Stimulated activated effector memory CD8-positive, alpha-beta T cell treated with anti-CD3 and anti-CD28 coated beads, Interleukin-12 subunit alpha, Interleukin-12 subunit beta, amount 100 ng/mL, for 72 hours (primary cell): ENCODE data around the gene PIEZO2.

Experiments used
- ATAC-seq: fragments of 150-1000 bp; cut with Tn5 transposase; 2 replicates; pipeline ENCODE4 v1.10.0; 2021
- DNase-seq, 2 donors: peaks; one replicate each; pipeline ENCODE4 v3.0.0; 2021 to 2022; ENCODE audit warnings: low spot score in 2 of 2
- H3K27ac Mint-ChIP-seq: one replicate; pipeline ENCODE4 v1.8.0; 2022; ENCODE audit warnings: mild to moderate bottlenecking, mixed read lengths
- H3K36me3 Mint-ChIP-seq: one replicate; pipeline ENCODE4 v1.8.0; 2022; ENCODE audit warnings: mild to moderate bottlenecking, mixed read lengths
- H3K4me1 Mint-ChIP-seq: one replicate; pipeline ENCODE4 v1.8.0; 2022; ENCODE audit warnings: mixed read lengths
- H3K4me3 Mint-ChIP-seq: one replicate; pipeline ENCODE4 v1.8.0; 2022; ENCODE audit warnings: mild to moderate bottlenecking, mixed read lengths
- H3K9me3 Mint-ChIP-seq: one replicate; pipeline ENCODE4 v1.8.0; 2022; ENCODE audit warnings: mixed read lengths

Gene PIEZO2

DNA sequence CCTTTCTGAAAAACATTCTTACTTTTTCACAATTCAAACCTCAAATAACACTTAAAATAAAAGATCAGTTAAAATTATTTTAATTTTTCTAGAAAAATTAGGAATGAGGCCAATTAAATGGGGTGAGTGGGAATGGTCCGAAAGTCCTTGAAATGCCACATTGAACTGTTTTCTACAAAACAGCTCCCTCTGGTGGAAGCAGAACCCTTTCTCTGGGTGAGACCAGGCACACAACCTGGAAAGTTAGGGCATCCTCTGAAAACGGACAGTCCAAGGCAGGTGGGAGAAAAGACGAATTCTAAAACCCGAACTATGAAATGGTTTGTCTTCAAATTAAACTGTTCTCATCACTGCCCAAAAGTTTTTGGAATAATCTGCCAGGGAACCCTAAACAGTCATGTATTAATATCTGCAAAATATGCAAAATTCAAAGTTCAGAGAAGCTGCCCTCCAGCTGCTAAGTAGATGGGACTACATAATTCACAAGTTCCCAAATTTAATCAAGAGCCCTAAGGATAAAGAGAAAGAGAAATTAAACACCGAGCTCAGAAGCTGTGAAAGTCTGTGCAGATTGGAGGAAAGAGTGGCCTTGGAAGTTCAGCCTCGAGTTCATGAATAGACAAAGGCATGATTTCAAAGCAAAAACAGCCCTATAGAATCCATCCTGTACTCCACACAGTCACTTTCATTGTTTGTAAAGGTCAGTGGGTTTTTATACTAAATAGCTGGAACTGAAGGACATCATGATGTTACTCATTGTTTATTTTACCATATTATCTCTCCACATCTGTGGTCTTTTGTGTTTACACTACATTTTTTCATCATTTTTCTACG, 108.3 kb downstream of the PIEZO2 start:
- DNase-seq = no peak

DNA sequence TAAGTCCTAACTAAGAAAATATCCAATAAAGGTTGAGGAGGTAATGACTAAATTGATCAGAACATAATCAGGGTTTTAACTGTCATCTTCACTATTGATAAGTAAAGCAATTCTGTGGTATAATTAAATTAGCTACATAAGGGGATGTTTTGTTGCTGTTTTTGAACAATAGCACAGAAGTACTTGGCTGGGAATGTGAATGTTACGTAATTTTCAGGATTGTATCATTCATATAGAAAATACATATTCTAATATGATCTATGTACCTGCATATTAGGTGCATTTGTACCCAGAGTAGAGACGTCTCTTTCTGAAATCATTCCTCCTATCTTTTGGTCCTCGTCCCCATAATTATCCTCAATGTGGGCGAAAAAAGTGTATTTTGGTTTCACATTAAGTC, 109.0 kb downstream of the PIEZO2 start:
- Mint-ChIP-seq H3K9me3 (no peaks in the 10 kb centered on the region), H3K4me1 (no peaks in the 10 kb centered on the region), H3K27ac (no peak overlapping the region), H3K4me3 (no peak overlapping the region), H3K36me3 (no peaks in the 10 kb centered on the region)
- no peak for DNase-seq
- ATAC-seq = no peak

More for the DNA sequence above, 108.3 kb downstream of the PIEZO2 start:
- Mint-ChIP-seq H3K4me3 (no peak overlapping the region), H3K27ac (no peak overlapping the region), H3K4me1 (no peaks in the 10 kb centered on the region), H3K36me3 (no peaks in the 10 kb centered on the region), H3K9me3 (no peaks in the 10 kb centered on the region)
- no peak for ATAC-seq

DNA sequence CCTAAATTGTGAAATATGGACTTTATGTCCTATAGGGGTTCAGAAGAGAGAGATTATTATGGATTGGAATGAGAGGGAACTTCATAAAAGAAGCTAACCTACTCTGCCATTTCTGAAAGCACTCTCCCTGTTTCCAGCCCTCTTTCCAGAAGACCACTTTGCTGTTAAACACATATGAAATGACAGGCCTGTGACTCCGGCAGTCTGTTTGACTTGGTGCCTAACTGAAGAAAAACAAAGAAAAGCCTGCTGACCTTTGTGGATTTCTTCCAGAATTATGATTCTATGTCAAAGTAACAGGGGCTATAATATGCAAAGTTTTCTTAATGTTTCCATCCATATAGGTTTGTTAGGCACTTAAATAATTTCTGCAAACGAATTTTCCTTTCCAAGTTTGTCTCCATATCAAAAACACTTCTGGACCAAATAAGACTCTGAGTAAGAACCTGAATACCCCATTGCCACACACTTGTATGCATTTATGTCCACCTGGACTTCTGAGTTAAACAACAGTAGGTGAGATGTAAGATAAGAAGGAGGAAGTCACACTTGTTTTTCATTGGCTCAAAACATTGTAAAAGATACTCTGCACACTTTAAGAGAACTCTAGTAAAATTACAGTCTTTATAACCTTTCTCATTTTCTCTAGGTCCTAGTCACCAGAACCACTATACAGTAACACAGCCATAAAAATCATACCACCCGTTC, 111.7 kb downstream of the PIEZO2 start:
- no peak for DNase-seq
- no peaks in the 10 kb centered on the region for H3K4me1 Mint-ChIP-seq
- ATAC-seq = no peak
- peaks cover 2% of the 10 kb centered on the region for H3K9me3 Mint-ChIP-seq
- no peak overlapping the region for H3K27ac Mint-ChIP-seq
- H3K36me3 Mint-ChIP-seq = no peaks in the 10 kb centered on the region
- no peak overlapping the region for H3K4me3 Mint-ChIP-seq

- Mint-ChIP-seq H3K27ac (no peak overlapping the region), H3K4me3 (no peak overlapping the region), H3K9me3 (peaks cover 2% of the 10 kb centered on the region), H3K36me3 (no peaks in the 10 kb centered on the region), H3K4me1 (no peaks in the 10 kb centered on the region)
- no peak for ATAC-seq
- DNase-seq = no peak
Measured at GRCh38 chr18:11035814-11036495, 113.4 kb downstream of the PIEZO2 start.

DNA sequence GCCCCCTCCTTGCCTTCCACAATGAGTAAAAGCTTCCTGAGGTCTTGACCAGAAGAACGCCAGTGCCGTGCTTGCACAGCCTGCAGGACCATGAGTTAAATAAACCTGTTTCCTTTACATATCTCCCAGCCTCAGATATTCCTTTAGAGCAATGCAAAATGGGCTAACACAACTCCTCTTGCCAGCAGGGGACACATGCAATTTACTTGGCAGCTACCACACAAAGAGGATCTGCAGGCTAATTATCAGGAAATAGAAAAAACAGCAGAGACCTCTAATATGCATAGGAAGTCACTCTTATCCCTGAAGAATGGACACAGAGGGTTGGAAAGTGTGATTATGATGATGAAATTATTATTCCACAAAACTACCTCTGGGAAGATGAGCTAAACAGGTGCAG, 114.0 kb downstream of the PIEZO2 start:
- DNase-seq = no peak
- H3K36me3 Mint-ChIP-seq = no peaks in the 10 kb centered on the region
- ATAC-seq = no peak
- H3K27ac Mint-ChIP-seq = no peak overlapping the region
- no peaks in the 10 kb centered on the region for H3K4me1 Mint-ChIP-seq
- peaks cover 2% of the 10 kb centered on the region for H3K9me3 Mint-ChIP-seq
- no peak overlapping the region for H3K4me3 Mint-ChIP-seq

GRCh38 chr18:11034884-11035283, 114.5 kb downstream of the PIEZO2 start:
- no peak for ATAC-seq
- H3K27ac Mint-ChIP-seq = no peak overlapping the region
- H3K4me1 Mint-ChIP-seq = no peaks in the 10 kb centered on the region
- no peak for DNase-seq
- H3K4me3 Mint-ChIP-seq = no peak overlapping the region
- H3K9me3 Mint-ChIP-seq = peaks cover 2% of the 10 kb centered on the region
- no peaks in the 10 kb centered on the region for H3K36me3 Mint-ChIP-seq

DNA sequence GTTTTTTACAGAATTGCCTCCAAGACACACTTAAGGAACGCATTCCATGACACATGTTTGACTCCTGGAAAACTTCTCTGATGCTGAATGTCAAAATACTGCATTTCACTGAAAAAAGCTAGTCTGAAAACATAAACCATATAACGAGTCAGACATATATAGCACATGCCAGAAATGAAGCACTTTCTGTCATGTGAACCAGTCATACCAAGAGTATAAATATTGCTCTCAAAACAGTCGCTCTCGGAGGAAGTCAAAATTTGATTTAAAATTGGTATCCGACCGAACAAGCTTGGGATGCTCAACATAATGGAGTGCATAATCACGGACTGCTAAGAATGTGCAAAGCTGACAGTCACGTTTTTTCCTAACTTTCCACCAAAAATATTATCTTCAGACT, 115.9 kb downstream of the PIEZO2 start:
- ATAC-seq = no peak
- H3K4me1 Mint-ChIP-seq = no peaks in the 10 kb centered on the region
- H3K4me3 Mint-ChIP-seq = no peak overlapping the region
- no peaks in the 10 kb centered on the region for H3K36me3 Mint-ChIP-seq
- H3K27ac Mint-ChIP-seq = no peak overlapping the region
- DNase-seq = no peak
- peaks cover 5% of the 10 kb centered on the region for H3K9me3 Mint-ChIP-seq

DNA sequence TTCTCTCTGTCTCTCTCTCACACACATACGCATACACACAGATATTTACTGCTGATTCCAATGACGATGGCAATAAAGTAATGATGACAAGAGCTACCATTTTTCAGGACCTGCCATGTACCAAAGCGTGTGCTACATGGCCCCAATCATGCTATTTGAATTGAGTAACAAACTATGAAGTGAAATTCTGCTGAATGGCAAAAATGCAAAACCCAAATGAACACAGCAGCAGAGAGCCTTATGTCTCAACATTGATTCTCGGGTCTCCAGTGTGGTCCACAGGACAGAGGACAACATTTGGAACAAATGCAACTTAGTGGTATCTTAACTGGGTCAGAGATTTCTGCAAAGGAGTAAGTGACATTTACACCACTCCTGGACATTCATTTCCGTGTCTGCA, 117.4 kb downstream of the PIEZO2 start:
- Mint-ChIP-seq H3K27ac (no peak overlapping the region), H3K36me3 (no peaks in the 10 kb centered on the region), H3K4me3 (no peak overlapping the region), H3K4me1 (no peaks in the 10 kb centered on the region), H3K9me3 (peaks cover 5% of the 10 kb centered on the region)
- ATAC-seq (no peak), DNase-seq (no peak)

DNA sequence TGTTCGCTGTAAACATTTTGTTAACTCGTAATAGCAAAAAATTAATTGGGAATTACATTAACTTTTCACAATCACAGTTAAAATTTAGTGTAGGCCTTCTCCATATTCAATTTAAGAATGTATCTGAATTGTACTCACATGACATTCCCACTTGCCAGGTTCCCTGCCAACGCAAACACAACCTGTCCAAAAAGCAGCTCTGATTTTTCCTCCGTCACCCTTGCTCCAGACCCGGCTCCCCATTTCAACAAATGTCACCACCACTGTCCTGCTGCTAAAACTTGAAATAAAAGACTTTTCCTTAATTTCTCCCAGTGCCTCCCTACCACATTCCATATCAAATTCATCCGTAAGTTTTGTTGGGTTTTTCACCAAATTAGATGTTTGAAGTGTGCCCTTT, 120.3 kb downstream of the PIEZO2 start:
- DNase-seq (no peak), ATAC-seq (no peak)
- H3K36me3 Mint-ChIP-seq = no peaks in the 10 kb centered on the region
- H3K4me1 Mint-ChIP-seq = no peaks in the 10 kb centered on the region
- H3K9me3 Mint-ChIP-seq = peaks cover 3% of the 10 kb centered on the region
- H3K27ac Mint-ChIP-seq = no peak overlapping the region
- no peak overlapping the region for H3K4me3 Mint-ChIP-seq

- H3K27ac Mint-ChIP-seq = no peak overlapping the region
- no peak for DNase-seq
- no peaks in the 10 kb centered on the region for H3K4me1 Mint-ChIP-seq
- peaks cover 3% of the 10 kb centered on the region for H3K9me3 Mint-ChIP-seq
- ATAC-seq = no peak
- H3K36me3 Mint-ChIP-seq = no peaks in the 10 kb centered on the region
- H3K4me3 Mint-ChIP-seq = no peak overlapping the region
Measured at GRCh38 chr18:11027862-11028261, 121.5 kb downstream of the PIEZO2 start.

GRCh38 chr18:11025671-11026070, 123.7 kb downstream of the PIEZO2 start:
- ATAC-seq (no peak), DNase-seq (no peak)
- H3K4me3 Mint-ChIP-seq = no peak overlapping the region
- H3K4me1 Mint-ChIP-seq = no peaks in the 10 kb centered on the region
- H3K27ac Mint-ChIP-seq = no peak overlapping the region
- H3K36me3 Mint-ChIP-seq = no peaks in the 10 kb centered on the region
- peaks cover 3% of the 10 kb centered on the region for H3K9me3 Mint-ChIP-seq

- DNase-seq = no peak
- ATAC-seq = no peak
- Mint-ChIP-seq H3K9me3 (peaks cover 3% of the 10 kb centered on the region), H3K4me1 (no peaks in the 10 kb centered on the region), H3K36me3 (no peaks in the 10 kb centered on the region), H3K4me3 (no peak overlapping the region), H3K27ac (no peak overlapping the region)
Measured at GRCh38 chr18:11024928-11025669, 124.3 kb downstream of the PIEZO2 start.

DNA sequence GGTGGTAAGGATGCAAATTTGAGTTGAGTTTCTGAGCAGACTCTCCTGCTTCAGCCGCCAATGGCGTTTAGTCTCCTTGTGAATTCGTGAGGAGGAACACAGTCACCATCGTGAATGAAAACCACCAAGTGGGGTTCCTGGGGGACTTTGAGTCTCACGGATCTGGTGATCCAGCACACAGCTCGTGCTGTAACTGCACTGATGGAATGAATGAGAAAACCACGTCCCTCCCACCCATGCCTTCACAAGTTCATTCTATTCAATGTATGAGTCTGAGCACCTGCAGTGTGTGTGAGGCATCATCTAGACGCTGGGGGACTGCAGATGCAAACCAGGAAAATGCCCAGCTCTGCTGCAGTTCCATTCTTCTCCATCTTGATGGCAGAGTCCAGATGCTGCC, 127.9 kb downstream of the PIEZO2 start:
- DNase-seq = no peak
- no peak for ATAC-seq
- H3K36me3 Mint-ChIP-seq = no peaks in the 10 kb centered on the region
- H3K4me3 Mint-ChIP-seq = no peak overlapping the region
- no peak overlapping the region for H3K27ac Mint-ChIP-seq
- no peaks in the 10 kb centered on the region for H3K9me3 Mint-ChIP-seq
- no peaks in the 10 kb centered on the region for H3K4me1 Mint-ChIP-seq

GRCh38 chr18:11020877-11021414, 128.4 kb downstream of the PIEZO2 start:
- H3K4me3 Mint-ChIP-seq = no peak overlapping the region
- no peaks in the 10 kb centered on the region for H3K9me3 Mint-ChIP-seq
- ATAC-seq (no peak), DNase-seq (no peak)
- H3K36me3 Mint-ChIP-seq = no peaks in the 10 kb centered on the region
- no peak overlapping the region for H3K27ac Mint-ChIP-seq
- H3K4me1 Mint-ChIP-seq = no peaks in the 10 kb centered on the region
